ENCODE data around the gene SHMT2.

DNA sequence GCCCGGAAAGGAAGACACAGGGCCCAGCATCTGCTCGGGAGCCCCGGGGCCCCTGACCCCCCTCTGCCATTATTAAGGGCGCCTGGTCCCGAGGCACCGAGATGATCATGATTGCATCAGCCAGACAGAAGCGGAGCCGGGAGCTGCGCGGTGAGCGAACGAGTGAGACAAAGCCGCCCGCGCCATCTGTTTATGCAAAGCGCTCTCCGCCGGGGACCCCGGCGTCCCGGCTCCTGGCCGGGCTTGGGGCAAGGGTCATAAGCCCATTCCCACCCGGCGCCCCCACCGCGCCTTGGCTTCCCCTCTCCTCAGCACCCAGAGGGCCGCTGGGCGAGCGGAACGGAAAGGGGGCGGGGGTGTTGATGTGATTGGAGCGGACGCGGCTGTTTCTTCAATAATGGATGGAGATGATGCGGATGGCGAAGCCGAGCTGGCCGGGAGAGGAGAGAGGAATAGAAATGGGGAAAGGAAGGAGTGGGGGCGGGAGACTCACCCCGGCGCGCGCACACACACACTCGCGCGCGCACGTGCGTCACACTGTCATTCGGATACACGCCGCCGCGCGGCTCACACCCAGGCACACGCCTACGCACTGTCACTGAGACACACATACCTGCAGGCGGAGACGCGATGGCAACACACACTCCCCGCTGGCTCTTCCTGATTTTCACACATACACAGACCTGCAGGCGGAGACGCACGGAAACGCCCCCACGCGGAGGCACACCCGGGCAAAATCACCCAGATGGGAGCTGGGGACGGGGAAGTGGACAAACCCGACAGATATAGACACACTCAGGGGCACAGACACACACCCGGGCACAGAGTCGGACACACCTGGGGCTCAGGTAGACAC, 10.8 kb downstream of the SHMT2 start:
- TF ChIP-seq, protein P1, sequence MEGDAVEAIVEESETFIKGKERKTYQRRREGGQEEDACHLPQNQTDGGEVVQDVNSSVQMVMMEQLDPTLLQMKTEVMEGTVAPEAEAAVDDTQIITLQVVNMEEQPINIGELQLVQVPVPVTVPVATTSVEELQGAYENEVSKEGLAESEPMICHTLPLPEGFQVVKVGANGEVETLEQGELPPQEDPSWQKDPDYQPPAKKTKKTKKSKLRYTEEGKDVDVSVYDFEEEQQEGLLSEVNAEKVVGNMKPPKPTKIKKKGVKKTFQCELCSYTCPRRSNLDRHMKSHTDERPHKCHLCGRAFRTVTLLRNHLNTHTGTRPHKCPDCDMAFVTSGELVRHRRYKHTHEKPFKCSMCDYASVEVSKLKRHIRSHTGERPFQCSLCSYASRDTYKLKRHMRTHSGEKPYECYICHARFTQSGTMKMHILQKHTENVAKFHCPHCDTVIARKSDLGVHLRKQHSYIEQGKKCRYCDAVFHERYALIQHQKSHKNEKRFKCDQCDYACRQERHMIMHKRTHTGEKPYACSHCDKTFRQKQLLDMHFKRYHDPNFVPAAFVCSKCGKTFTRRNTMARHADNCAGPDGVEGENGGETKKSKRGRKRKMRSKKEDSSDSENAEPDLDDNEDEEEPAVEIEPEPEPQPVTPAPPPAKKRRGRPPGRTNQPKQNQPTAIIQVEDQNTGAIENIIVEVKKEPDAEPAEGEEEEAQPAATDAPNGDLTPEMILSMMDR (IDR thresholded peaks at IDR 0.05), result no peak
- TF ChIP-seq POLR2A (IDR thresholded peaks at IDR 0.05), result no peak
